Tibial nerve (tissue), 4 donors: Measurements from ENCODE around the gene FRMD4A. TPM values are rescaled to one million over a fixed set of nuclear protein-coding genes. Genes with fewer than 3 reads are reported as not detected.

Source experiments
- DNase-seq, 2 donors: peaks; one replicate each; pipeline ENCODE4 v3.0.0-alpha.2; 2019; ENCODE audit warnings: low spot score in 2 of 2
- H3K27ac ChIP-seq, 4 donors: fragments of 200-600 bp; sonication (generic) in 3 of 4; one replicate each; pipeline ENCODE4 v1.5.1; 2017 to 2019; ENCODE audit warnings: mild to moderate bottlenecking in 1 of 4
- H3K27me3 ChIP-seq, 2 donors: fragments of 200-600 bp; sonication (generic) in 1 of 2; one replicate each; pipeline versions ENCODE4 v1.5.1 to v1.6.0; 2017 to 2019
- H3K36me3 ChIP-seq, 3 donors: fragments of 200-600 bp; sonication (generic); one replicate each; pipeline ENCODE4 v1.5.1; 2018 to 2019
- H3K4me1 ChIP-seq, 4 donors: fragments of 200-600 bp; sonication (generic) in 3 of 4; one replicate each; pipeline ENCODE4 v1.5.1; 2017 to 2019
- H3K4me3 ChIP-seq, 4 donors: fragments of 200-600 bp; sonication (generic) in 3 of 4; one replicate each; pipeline ENCODE4 v1.5.1; 2017 to 2019; ENCODE audit warnings: mild to moderate bottlenecking in 1 of 4, moderate library complexity in 1 of 4
- H3K9me3 ChIP-seq, 4 donors: fragments of 200-600 bp; sonication (generic) in 3 of 4; one replicate each; pipeline ENCODE4 v1.5.1; 2017 to 2019
- CTCF ChIP-seq, 5 experiments: fragments of 200-600 bp in 3 of 5; fragments of 450-650 bp in 2 of 5; sonication (generic) in 3 of 5; IDR thresholded peaks; one replicate each; pipeline ENCODE4 v1.5.1; 2016 to 2019; ENCODE audit warnings: antibody characterized with exemption in 5 of 5, mild to moderate bottlenecking in 3 of 5, moderate library complexity in 2 of 5
- EP300 ChIP-seq, 2 donors: sonication (generic); formaldehyde crosslinking; IDR thresholded peaks; one replicate each; pipeline ENCODE4 v1.6.1; 2017; ENCODE audit warnings: antibody characterized with exemption in 2 of 2, mild to moderate bottlenecking in 1 of 2
- POLR2A ChIP-seq, 2 donors: fragments of 450-650 bp; IDR thresholded peaks; one replicate each; pipeline ENCODE4 v1.6.1; 2017; ENCODE audit warnings: antibody characterized with exemption in 2 of 2, mild to moderate bottlenecking in 2 of 2, moderate library complexity in 2 of 2
- WGBS, 2 donors: methylation state at CpG; one replicate each; pipeline ENCODE4 v1.1.5; 2018; 5-methylcytosine and 5-hydroxymethylcytosine counted together
- total RNA-seq, 4 donors: library from RNA; depleted of rRNA; stranded (reverse); fragments of >200 nt; gene quantifications; one replicate each; pipeline ENCODE4 v1.1.0, GENCODE V29; 2016

The FRMD4A gene
- total RNA-seq, 4 donors from 2014 or later, result 39.8 to 89.7 (median 53.9) TPM

GRCh38 chr10:13862546-13863233 is 468.0 kb downstream of the FRMD4A start:
- Histone ChIP-seq H3K36me3 (no peaks in the 10 kb centered on the region), H3K9me3 (no peaks in the 10 kb centered on the region), H3K4me3 (no peak overlapping the region), H3K27me3 (no peaks in the 10 kb centered on the region), H3K4me1 (peaks cover 0 to 45% (median 11%) of the 10 kb centered on the region in 4 donors), H3K27ac (peak overlapping the region in 2 of 4 donors; percentile 11 to 57)
- no peak for DNase-seq
- TF ChIP-seq CTCF (IDR thresholded peaks at IDR 0.05) (no peak), EP300 (IDR thresholded peaks at IDR 0.05) (no peak), POLR2A (IDR thresholded peaks at IDR 0.05) (no peak)
- WGBS, 2 donors, result 24 to 26% methylated on average over 3 of the region's 3 CpGs

- no peak overlapping the region for H3K4me3 ChIP-seq
- H3K36me3 ChIP-seq, result no peaks in the 10 kb centered on the region
- H3K27ac ChIP-seq, result peak overlapping the region in 1 of 4 donors; percentile 10
- no peak for DNase-seq
- H3K9me3 ChIP-seq, result no peaks in the 10 kb centered on the region
- 95% methylated on average over 14 of the region's 14 CpGs for WGBS, 2 donors
- H3K27me3 ChIP-seq, result no peaks in the 10 kb centered on the region
- peaks cover 0 to 36% (median 4%) of the 10 kb centered on the region in 4 donors for H3K4me1 ChIP-seq
- TF ChIP-seq EP300 (IDR thresholded peaks at IDR 0.05) (no peak), POLR2A (IDR thresholded peaks at IDR 0.05) (no peak), CTCF (IDR thresholded peaks at IDR 0.05) (no peak)
Measured at GRCh38 chr10:13860886-13861285, 469.8 kb downstream of the FRMD4A start.

- TF ChIP-seq EP300 (IDR thresholded peaks at IDR 0.05) (no peak), CTCF (IDR thresholded peaks at IDR 0.05) (no peak), POLR2A (IDR thresholded peaks at IDR 0.05) (no peak)
- DNase-seq, result no peak
- no peaks in the 10 kb centered on the region for H3K27me3 ChIP-seq
- 66 to 74% methylated on average over 8 of the region's 8 CpGs for WGBS, 2 donors
- no peak overlapping the region for H3K4me3 ChIP-seq
- H3K4me1 ChIP-seq, result peaks cover 0 to 31% (median 2%) of the 10 kb centered on the region in 4 donors
- H3K27ac ChIP-seq, result peak overlapping the region in 2 of 4 donors; percentile 10
- no peaks in the 10 kb centered on the region for H3K36me3 ChIP-seq
- H3K9me3 ChIP-seq, result no peaks in the 10 kb centered on the region
Measured at GRCh38 chr10:13859979-13860654, 470.6 kb downstream of the FRMD4A start.

GRCh38 chr10:13858709-13859108 is 472.0 kb downstream of the FRMD4A start:
- peak overlapping the region in 1 of 4 donors; percentile 68 for H3K27ac ChIP-seq
- H3K4me1 ChIP-seq, result peaks cover 0 to 38% (median 6%) of the 10 kb centered on the region in 4 donors
- H3K27me3 ChIP-seq, result no peaks in the 10 kb centered on the region
- no peaks in the 10 kb centered on the region for H3K9me3 ChIP-seq
- no peaks in the 10 kb centered on the region for H3K36me3 ChIP-seq
- no peak for DNase-seq
- TF ChIP-seq EP300 (IDR thresholded peaks at IDR 0.05) (no peak), CTCF (IDR thresholded peaks at IDR 0.05) (no peak), POLR2A (IDR thresholded peaks at IDR 0.05) (no peak)
- WGBS, 2 donors, result 92% methylated on average over 11 of the region's 11 CpGs
- no peak overlapping the region for H3K4me3 ChIP-seq

- DNase-seq, result no peak
- WGBS, 2 donors, result 78 to 92% methylated on average over 4 of the region's 4 CpGs
- Histone ChIP-seq H3K27me3 (no peaks in the 10 kb centered on the region), H3K36me3 (no peaks in the 10 kb centered on the region), H3K4me3 (no peak overlapping the region), H3K27ac (peak overlapping the region in 2 of 4 donors; percentile 53 to 68), H3K4me1 (peaks cover 0 to 42% (median 15%) of the 10 kb centered on the region in 4 donors), H3K9me3 (no peaks in the 10 kb centered on the region)
- no peak for TF ChIP-seq EP300 (IDR thresholded peaks at IDR 0.05)
Measured at GRCh38 chr10:13857451-13857850, 473.3 kb downstream of the FRMD4A start.
